ENCODE measurements around the gene CCDC190.
"Not testable (repeated sequence)": the region's sequence is repeated elsewhere in the genome, so short reads cannot be mapped to it uniquely, and the experiment has no call there.

Gene CCDC190

DNA sequence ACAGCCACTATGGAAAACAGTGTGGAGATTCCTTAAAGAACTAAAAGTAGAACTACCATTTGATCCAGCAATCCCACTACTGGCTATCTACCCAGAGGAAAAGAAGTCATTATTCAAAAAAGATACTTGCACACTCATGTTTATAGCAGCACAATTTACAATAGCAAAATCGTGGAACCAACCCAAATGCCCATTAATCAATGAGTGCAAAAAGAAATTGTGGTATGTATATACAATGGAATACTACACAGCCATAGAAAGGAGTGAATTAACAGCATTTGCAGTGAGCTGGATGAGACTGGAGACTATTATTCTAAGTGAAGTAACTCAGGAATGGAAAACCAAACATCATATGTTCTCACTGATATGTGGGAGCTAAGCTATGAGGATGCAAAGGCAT is 10.4 kb upstream of the CCDC190 start:
- not testable (repeated sequence) for H3K27me3 ChIP-seq (ENCODE audit: low read depth); H3K4me3 ChIP-seq; H3K9me3 ChIP-seq; H3K36me3 ChIP-seq (replicated peaks); DNase-seq (ENCODE audit: low spot score in 2 of 2); H3K4me1 ChIP-seq
- in situ Hi-C loops (cut with MboI; ENCODE audit: low sequenced_read_pairs): loop anchor here (10.0 kb wide), 1 partner anchor 303 kb away; no protein-coding TSS in a partner anchor

DNA sequence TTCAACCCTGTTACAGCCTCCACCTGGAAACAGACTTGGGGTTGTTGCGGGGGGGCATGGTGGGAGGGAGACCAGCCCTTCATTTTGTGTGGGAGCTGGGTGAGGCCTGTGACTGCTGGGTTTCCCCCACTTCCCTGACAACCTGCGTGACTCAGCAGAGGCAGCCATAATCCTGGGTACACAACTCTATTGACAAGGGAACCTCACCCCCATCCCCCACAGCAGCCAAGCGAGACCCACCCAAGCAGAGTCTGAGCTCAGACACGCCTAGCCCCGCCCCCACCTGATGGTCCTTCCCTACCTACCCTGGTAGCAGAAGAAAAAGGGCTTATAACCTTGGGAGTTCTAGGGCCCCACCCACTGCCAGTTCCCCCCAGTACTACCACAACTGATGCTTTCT is 8.0 kb upstream of the CCDC190 start:
- Histone ChIP-seq H3K9me3 (no peaks in the 10 kb centered on the region), H3K4me1 (no peaks in the 10 kb centered on the region), H3K4me3 (no peak overlapping the region), H3K27me3 (ENCODE audit: low read depth) (0 out of 2 replicates have a peak, but pooled peaks cover 3% of the 10 kb centered on the region), H3K36me3 (replicated peaks) (no peaks in the 10 kb centered on the region)
- no peak for DNase-seq (ENCODE audit: low spot score in 2 of 2)
- in situ Hi-C loops (cut with MboI; ENCODE audit: low sequenced_read_pairs): no loop called here

DNA sequence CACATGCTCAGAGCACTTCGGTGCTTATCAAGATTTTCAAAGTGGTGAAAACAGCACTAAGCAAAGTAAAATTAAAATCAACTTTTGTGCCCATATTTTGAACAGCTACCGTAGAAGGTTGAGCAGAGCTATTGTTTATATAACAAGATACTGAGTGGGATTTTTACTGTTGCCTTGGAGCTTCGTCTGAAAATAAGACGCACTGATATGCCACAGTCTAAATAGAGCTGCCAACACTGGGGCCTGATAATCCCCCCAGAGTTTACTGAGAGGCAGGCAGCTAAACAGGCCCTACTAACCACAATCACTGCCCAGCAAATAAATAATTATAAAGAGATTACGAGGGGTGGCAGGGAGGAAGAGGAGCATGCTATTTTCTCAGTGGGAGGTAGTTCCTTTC is 650 bp upstream of the CCDC190 start:
- DNase-seq (ENCODE audit: low spot score in 2 of 2): no peak
- Histone ChIP-seq H3K9me3 (no peaks in the 10 kb centered on the region; the same call in 1 of the 2 replicates), H3K4me1 (no peaks in the 10 kb centered on the region), H3K36me3 (replicated peaks) (no peaks in the 10 kb centered on the region), H3K4me3 (no peak overlapping the region), H3K27me3 (ENCODE audit: low read depth) (peaks cover 15% of the 10 kb centered on the region)
- in situ Hi-C loops (cut with MboI; ENCODE audit: low sequenced_read_pairs): no loop called here

DNA sequence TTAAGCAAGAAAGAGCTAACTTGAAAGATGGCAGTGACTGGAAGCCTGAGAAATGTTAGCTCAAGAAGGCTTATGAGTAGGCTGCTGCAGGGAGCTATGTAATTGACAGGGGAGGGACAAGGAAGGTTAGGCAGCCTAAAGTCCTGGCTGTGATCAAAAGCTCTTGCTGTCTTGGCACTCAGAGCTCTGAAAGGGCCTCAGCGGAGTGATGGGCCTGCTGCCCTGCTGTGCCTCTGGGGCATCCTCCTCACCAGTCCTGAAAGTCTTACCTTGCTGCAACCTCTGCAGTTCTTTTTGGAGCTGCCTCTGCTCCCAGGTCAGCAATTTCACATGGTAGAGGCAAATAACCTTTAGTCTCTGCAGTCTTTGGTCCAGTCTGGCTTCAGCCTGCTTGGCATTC is 1.8 kb downstream of the CCDC190 start:
- Histone ChIP-seq H3K9me3 (no peaks in the 10 kb centered on the region; the same call in none of the 2 replicates), H3K4me1 (no peaks in the 10 kb centered on the region), H3K4me3 (no peak overlapping the region), H3K27me3 (ENCODE audit: low read depth) (peaks cover 15% of the 10 kb centered on the region), H3K36me3 (replicated peaks) (no peaks in the 10 kb centered on the region)
- in situ Hi-C loops (cut with MboI; ENCODE audit: low sequenced_read_pairs): loop anchor here (10.0 kb wide), 1 partner anchor 446 kb away; no protein-coding TSS in a partner anchor
- DNase-seq (ENCODE audit: low spot score in 2 of 2): no peak

DNA sequence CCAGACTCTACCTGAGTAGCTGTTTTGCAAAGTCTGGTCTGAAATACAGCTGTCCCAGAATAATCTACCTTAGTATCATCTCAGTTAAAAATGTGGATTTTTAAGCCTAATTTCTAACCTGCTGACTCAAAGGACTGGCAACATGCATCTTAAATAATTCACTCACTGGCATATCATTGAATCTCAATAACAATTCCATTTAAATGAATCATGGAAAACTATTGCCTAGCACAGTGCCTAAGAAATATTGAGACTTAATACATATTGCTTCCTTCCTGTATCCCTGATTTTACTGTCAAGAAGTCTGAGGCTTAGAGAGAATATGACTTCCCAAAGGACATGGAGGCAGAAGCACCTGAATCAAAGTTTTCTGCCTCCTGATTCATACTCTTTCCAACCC is 3.1 kb downstream of the CCDC190 start:
- no peak for DNase-seq (ENCODE audit: low spot score in 2 of 2)
- no peak overlapping the region for H3K4me3 ChIP-seq
- in situ Hi-C loops (cut with MboI; ENCODE audit: low sequenced_read_pairs): loop anchor here (10.0 kb wide), 1 partner anchor 447 kb away; no protein-coding TSS in a partner anchor
- H3K4me1 ChIP-seq: no peaks in the 10 kb centered on the region
- H3K27me3 ChIP-seq (ENCODE audit: low read depth): peaks cover 12% of the 10 kb centered on the region
- H3K36me3 ChIP-seq (replicated peaks): no peaks in the 10 kb centered on the region
- no peaks in the 10 kb centered on the region; the same call in none of the 2 replicates for H3K9me3 ChIP-seq

DNA sequence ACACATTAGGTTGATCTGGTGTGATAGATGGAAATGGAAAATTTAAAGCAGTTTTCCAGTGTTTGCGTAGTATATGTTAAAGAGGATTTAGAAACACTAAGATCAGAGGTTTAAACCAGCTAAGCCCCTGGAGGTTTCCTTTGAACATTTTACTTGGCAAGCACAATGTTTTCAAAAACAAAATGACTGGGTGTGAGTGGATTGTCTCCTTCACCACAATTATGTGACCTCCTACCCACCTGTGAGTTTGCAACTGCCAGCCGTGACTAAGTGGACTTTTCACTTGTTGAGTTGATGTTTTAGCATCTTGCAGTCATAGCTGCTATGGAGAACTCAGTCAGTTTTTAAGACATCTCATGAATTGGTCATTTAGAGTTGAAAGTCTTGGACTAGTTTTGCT is 4.7 kb downstream of the CCDC190 start:
- Histone ChIP-seq H3K27me3 (ENCODE audit: low read depth) (peaks cover 9% of the 10 kb centered on the region), H3K4me1 (no peaks in the 10 kb centered on the region), H3K4me3 (no peak overlapping the region), H3K9me3 (no peaks in the 10 kb centered on the region; the same call in none of the 2 replicates), H3K36me3 (replicated peaks) (no peaks in the 10 kb centered on the region)
- in situ Hi-C loops (cut with MboI; ENCODE audit: low sequenced_read_pairs): loop anchor here (10.0 kb wide), 1 partner anchor 449 kb away; no protein-coding TSS in a partner anchor
- no peak for DNase-seq (ENCODE audit: low spot score in 2 of 2)

DNA sequence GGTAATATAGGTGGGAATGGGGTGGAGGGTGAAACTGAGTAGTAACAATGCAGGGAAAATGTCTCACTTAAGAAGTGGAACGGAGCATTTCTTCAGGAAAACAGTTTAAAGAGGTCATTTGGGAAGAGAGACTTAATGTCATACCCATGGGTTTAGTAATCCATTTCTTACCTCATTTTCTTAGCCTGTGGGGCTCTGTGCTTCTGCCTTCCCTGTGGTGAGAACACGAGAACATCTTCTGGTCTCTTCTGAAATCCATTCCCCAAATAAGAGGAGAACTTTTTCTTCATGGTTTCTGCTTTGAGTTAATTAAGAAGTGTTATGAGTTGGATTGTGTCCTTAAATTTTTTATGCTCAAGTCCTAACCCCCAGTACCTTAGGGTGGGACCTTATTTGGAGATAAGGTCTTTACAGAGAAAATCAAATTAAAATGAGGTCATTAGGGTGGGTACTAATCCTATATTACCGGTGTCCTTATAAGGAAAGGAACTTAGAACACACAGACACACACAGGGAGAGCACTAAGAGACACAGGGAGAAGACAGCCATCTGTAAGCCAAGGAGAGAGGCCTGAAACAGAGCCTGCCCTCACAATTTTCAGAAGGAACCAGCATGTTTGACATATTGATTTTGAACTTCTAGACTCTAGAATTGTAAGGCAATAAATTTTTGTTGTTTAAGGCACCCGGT is 5.4 kb downstream of the CCDC190 start:
- DNase-seq (ENCODE audit: low spot score in 2 of 2): no peak
- Histone ChIP-seq H3K27me3 (ENCODE audit: low read depth) (peaks cover 9% of the 10 kb centered on the region), H3K4me3 (no peak overlapping the region), H3K4me1 (no peaks in the 10 kb centered on the region), H3K36me3 (replicated peaks) (no peaks in the 10 kb centered on the region), H3K9me3 (no peaks in the 10 kb centered on the region; the same call in none of the 2 replicates)
- in situ Hi-C loops (cut with MboI; ENCODE audit: low sequenced_read_pairs): loop anchor here (10.0 kb wide), 1 partner anchor 449 kb away; no protein-coding TSS in a partner anchor

DNA sequence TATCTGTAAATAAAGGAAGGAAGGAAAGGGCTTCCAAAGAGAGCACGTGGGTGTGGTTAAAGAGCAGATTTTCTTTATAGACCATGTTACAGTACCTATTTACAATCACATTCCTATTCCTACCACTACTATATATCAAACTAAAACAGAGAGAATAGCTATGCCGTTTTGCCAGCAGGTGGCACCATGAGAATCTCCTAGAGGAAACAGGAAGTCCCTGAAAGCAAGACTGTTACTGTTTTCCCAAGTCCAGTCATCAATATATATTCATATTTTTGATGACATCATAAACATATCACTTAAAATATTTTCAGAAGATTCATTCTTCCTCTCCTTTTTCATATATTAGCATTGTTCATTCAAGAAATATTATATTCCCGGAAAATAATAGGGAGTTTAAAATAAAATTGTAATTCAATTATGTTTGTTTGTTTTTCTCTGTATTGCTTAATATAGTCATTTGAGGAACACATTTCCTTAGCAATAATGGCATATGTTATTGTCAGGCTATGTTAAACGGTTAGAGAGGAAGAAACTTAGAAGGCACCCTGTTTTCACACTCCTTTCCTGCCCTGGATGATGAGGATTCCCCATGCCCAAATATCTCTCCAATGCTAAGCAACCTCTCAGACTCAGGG is 6.6 kb downstream of the CCDC190 start:
- in situ Hi-C loops (cut with MboI; ENCODE audit: low sequenced_read_pairs): loop anchor here (10.0 kb wide), 1 partner anchor 450 kb away; no protein-coding TSS in a partner anchor
- peak; percentile 75 for DNase-seq (ENCODE audit: low spot score in 2 of 2)

DNA sequence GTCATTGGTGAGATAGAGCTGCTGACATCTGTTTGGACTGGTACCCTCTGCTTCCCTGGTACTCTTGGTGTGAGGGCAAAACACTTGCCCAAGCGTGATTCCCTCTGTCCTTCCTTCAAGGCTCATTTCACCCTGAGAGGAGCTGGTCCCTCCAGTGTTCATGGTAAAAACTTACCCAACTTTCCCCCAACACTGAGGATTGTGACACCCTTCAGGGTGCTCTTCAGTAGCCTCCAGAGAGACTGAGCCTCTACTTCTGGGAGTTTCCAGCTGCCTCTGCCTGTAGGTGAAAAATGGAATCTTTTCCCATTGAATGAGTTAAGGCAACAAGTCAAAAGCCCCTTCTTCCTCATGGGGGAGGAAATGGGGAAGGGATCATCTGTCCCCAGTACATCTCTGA is 9.6 kb downstream of the CCDC190 start:
- Histone ChIP-seq H3K4me1 (no peaks in the 10 kb centered on the region), H3K9me3 (no peaks in the 10 kb centered on the region; the same call in 1 of the 2 replicates), H3K36me3 (replicated peaks) (no peaks in the 10 kb centered on the region), H3K27me3 (ENCODE audit: low read depth) (peaks cover under 1% of the 10 kb centered on the region; the same call in 1 of the 2 replicates), H3K4me3 (no peak overlapping the region)
- in situ Hi-C loops (cut with MboI; ENCODE audit: low sequenced_read_pairs): loop anchor here (10.0 kb wide), 1 partner anchor 453 kb away; no protein-coding TSS in a partner anchor
- DNase-seq (ENCODE audit: low spot score in 2 of 2): no peak

More for the DNA sequence above, 6.6 kb downstream of the CCDC190 start:
- no peaks in the 10 kb centered on the region for H3K4me1 ChIP-seq
- H3K27me3 ChIP-seq (ENCODE audit: low read depth): peaks cover 9% of the 10 kb centered on the region
- no peak overlapping the region for H3K4me3 ChIP-seq
- H3K9me3 ChIP-seq: no peaks in the 10 kb centered on the region; the same call in none of the 2 replicates
- H3K36me3 ChIP-seq (replicated peaks): no peaks in the 10 kb centered on the region

DNA sequence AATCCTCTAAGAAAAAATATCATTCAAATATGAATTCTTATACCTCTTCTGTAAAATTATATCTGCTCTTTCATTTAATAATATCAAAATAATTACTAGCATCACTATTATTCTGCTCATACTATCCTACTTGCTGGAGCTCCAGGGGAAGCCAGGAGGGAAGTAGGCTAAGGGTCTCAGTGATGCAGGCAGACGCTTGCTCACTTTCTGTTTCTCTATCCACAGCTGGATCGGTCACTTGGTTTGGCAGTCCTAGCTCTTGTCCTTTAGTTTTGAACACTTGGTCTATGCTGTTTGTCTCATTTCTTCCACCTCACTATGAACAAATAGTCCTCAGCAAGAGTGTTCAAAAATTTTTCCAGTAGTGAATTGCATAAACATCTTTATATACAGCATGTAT is 11.3 kb downstream of the CCDC190 start:
- Histone ChIP-seq H3K4me3 (no peak overlapping the region), H3K27me3 (ENCODE audit: low read depth) (no peaks in the 10 kb centered on the region), H3K4me1 (no peaks in the 10 kb centered on the region), H3K36me3 (replicated peaks) (no peaks in the 10 kb centered on the region), H3K9me3 (no peaks in the 10 kb centered on the region)
- in situ Hi-C loops (cut with MboI; ENCODE audit: low sequenced_read_pairs): loop anchor here (10.0 kb wide), 1 partner anchor 455 kb away; no protein-coding TSS in a partner anchor
- DNase-seq (ENCODE audit: low spot score in 2 of 2): no peak

DNA sequence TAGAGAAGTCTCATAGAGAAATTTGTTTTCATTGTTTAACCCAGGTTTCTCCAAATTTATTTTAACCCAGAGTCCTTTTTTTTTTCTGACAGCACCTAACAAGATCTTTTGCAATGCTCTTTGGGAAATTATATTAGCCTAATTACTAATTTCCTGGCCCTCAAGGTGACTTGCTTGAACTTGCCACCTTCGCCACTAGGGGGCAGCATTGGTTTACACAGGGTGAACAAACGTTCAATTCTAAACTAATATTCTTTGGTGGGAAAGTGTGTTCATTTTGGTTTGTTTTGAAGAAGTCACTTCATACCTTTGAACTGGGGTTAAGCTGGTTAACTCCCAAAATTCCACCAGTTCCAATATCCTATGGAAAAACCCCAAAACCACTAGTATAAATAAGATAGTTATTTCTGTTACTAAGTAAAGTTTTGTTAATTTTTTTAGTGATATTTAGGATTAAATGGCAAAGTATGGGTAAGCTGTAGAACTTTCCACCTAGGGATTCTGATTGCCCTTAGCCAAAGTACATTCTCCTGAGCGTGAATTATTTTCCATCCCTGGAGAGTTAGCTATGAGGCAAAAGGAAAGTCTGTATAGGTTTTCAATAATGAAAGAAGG is 13.0 kb downstream of the CCDC190 start:
- Histone ChIP-seq H3K9me3 (no peaks in the 10 kb centered on the region), H3K4me1 (no peaks in the 10 kb centered on the region), H3K4me3 (no peak overlapping the region), H3K36me3 (replicated peaks) (no peaks in the 10 kb centered on the region), H3K27me3 (ENCODE audit: low read depth) (no peaks in the 10 kb centered on the region)
- in situ Hi-C loops (cut with MboI; ENCODE audit: low sequenced_read_pairs): no loop called here
- DNase-seq (ENCODE audit: low spot score in 2 of 2): peak; percentile 53 to 90

DNA sequence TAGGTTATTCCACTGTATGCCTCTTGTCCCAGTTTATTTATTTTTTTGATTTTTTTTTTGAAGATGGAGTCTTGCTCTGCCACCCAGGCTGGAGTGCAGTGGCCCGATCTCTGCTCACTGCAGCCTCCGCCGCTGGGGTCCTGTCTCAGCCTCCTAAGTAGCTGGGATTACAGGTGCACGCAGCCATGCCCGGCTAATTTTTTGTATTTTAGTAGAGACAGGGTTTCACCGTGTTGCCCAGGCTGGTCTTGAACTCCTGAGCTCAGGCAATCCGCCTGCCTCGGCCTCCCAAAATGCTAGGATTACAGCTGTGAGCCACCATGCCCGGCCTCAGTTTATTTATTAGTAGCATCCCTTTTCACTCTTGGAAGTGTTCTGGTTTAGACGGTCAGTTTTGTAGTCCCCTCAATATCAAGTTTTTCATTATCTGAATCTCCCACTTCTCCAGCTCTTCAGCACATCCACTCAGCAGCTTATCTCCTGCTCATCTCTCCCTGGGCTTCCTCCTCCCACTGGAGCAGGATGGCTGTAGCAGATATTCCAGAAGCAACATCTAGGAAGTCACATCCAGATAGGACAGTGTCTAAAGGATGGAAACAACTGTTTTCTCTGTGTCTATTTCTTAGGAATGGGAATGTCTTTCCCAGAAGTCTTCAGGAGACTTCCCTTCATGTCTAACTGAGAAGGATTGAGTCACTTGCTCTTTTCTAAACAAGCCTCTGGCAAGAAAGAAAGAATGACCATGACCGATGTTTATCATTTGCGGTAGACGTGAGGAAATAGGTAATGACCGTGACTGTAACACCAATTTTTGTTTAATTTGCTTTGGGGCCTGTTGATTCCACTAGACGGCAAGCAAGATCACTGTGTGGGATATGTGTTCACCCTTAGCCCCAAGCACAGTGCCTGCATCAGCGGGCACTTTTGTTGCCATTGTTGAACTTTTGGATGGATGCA is 14.4 kb downstream of the CCDC190 start:
- H3K36me3 ChIP-seq (replicated peaks): no peaks in the 10 kb centered on the region
- no peak overlapping the region for H3K4me3 ChIP-seq
- DNase-seq (ENCODE audit: low spot score in 2 of 2): no peak
- in situ Hi-C loops (cut with MboI; ENCODE audit: low sequenced_read_pairs): no loop called here
- H3K9me3 ChIP-seq: no peaks in the 10 kb centered on the region
- H3K27me3 ChIP-seq (ENCODE audit: low read depth): no peaks in the 10 kb centered on the region
- no peaks in the 10 kb centered on the region for H3K4me1 ChIP-seq

DNA sequence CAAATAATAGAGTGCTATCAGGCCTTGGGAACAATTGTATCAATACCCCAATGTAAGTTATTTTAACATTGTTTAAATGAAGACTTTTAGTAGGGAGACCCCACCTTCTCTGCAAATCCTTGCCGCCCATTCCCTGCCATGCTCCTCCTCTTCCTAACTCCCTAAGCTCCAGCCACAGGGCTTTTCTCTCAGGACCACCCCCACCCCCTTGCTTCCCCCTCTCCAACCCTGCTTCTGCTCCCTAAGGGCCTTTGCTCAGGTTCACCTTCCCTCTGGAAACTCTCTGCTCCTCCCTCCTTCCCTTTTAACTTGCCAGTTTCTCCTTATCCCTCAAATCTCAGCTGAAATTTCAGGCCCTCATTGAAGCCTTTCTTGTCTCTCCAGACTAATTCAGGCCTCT is 16.8 kb downstream of the CCDC190 start:
- DNase-seq (ENCODE audit: low spot score in 2 of 2): no peak
- Histone ChIP-seq H3K4me3 (no peak overlapping the region), H3K36me3 (replicated peaks) (no peaks in the 10 kb centered on the region), H3K9me3 (no peaks in the 10 kb centered on the region; the same call in 1 of the 2 replicates), H3K4me1 (no peaks in the 10 kb centered on the region), H3K27me3 (ENCODE audit: low read depth) (no peaks in the 10 kb centered on the region)
- in situ Hi-C loops (cut with MboI; ENCODE audit: low sequenced_read_pairs): no loop called here
